ENCODE data around the gene FMNL2. TPM values are rescaled to one million over a fixed set of nuclear protein-coding genes. Genes with fewer than 3 reads are reported as not detected.
A peak's percentile ranks its signal among the peaks of the same experiment; 100 is the strongest.

Gene FMNL2
- total RNA-seq, 1 experiment from 2014 or later = 29.0 TPM

GRCh38 chr2:152336854-152337510 is 2.0 kb downstream of the FMNL2 start:
- Histone ChIP-seq H3K4me1 (replicated peaks; ENCODE audit: insufficient read depth) (peaks cover 29% of the 10 kb centered on the region), H3K36me3 (ENCODE audit: low read depth) (no peaks in the 10 kb centered on the region), H3K79me2 (ENCODE audit: low read depth) (peaks cover 66% of the 10 kb centered on the region), H3K4me2 (peak overlapping the region; percentile 94), H3K27me3 (ENCODE audit: insufficient read depth, low read depth) (no peaks in the 10 kb centered on the region), H3K27ac (peak overlapping the region; percentile 35), H3K4me3 (peak overlapping the region; percentile 94), H2AFZ (peak overlapping the region; percentile 97), H3K9me2 (ENCODE audit: insufficient read depth) (no peaks in the 10 kb centered on the region), H3F3A (ENCODE audit: insufficient read depth, low read depth) (0 out of 2 replicates have a peak, but pooled peaks cover 4% of the 10 kb centered on the region), H3K9me3 (ENCODE audit: insufficient read depth, low read depth) (no peaks in the 10 kb centered on the region), H4K20me1 (ENCODE audit: insufficient read depth) (0 out of 2 replicates have a peak, but pooled peaks cover 10% of the 10 kb centered on the region)
- ChIA-PET POLR2A (ENCODE audit: unreplicated experiment) (interaction anchor here (1.1 kb wide), 1 partner anchor 78 kb away, joined by 4 read pairs; no protein-coding TSS in a partner anchor), CTCF (interaction anchor here (0.5 kb wide), 1 partner anchor 721 kb away, joined by 3 read pairs; no protein-coding TSS in a partner anchor)
- intact Hi-C loops (cut with micrococcal nuclease; ENCODE audit: unreplicated experiment) = loop anchor here (5.0 kb wide), 4 partner anchors 70 to 290 kb away; no protein-coding TSS in a partner anchor
- TF ChIP-seq CTCF (conservative IDR thresholded peaks at IDR 0.05) (no peak), EZH2 (IDR thresholded peaks at IDR 0.05; ENCODE audit: low read depth) (no peak)
- TSS peak; percentile 24 for BruUV-seq (replicated peaks)
- peak in 1 of 2 experiments; percentile 2 for DNase-seq

DNA sequence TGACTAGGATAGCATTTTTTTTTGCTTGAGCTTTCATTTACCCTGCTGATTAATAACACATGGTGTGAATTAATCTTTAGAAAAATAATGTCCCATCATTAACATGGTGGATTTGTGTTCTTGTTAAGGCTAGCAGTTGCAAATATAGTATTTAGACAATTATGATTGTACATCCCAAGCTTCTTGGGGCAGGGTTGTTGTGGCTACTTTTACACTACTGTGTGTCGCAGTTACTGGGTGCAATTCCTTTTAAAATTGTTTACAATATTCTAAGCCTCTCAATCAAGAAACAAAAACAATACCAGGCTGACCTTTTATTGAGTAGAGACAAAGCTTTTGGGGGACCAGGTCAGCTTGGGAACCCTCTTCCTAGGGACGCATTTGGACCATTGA is 2.5 kb downstream of the FMNL2 start:
- DNase-seq = no peak
- ChIA-PET POLR2A (ENCODE audit: unreplicated experiment) (no interaction called here), CTCF (interaction anchor here (0.5 kb wide), 1 partner anchor 721 kb away, joined by 3 read pairs; no protein-coding TSS in a partner anchor)
- Histone ChIP-seq H3K27ac (no peak overlapping the region), H3K9me2 (ENCODE audit: insufficient read depth) (no peaks in the 10 kb centered on the region), H3K4me1 (replicated peaks; ENCODE audit: insufficient read depth) (peaks cover 29% of the 10 kb centered on the region), H3K36me3 (ENCODE audit: low read depth) (no peaks in the 10 kb centered on the region), H3K4me3 (peak overlapping the region; percentile 94), H4K20me1 (ENCODE audit: insufficient read depth) (0 out of 2 replicates have a peak, but pooled peaks cover 10% of the 10 kb centered on the region), H3K27me3 (ENCODE audit: insufficient read depth, low read depth) (no peaks in the 10 kb centered on the region), H3K9me3 (ENCODE audit: insufficient read depth, low read depth) (no peaks in the 10 kb centered on the region), H3K4me2 (peak overlapping the region; percentile 94), H3K79me2 (ENCODE audit: low read depth) (peaks cover 72% of the 10 kb centered on the region), H3F3A (ENCODE audit: insufficient read depth, low read depth) (0 out of 2 replicates have a peak, but pooled peaks cover 4% of the 10 kb centered on the region), H2AFZ (no peak overlapping the region)
- BruUV-seq (replicated peaks) = no TSS peak
- intact Hi-C loops (cut with micrococcal nuclease; ENCODE audit: unreplicated experiment) = loop anchor here (5.0 kb wide), 4 partner anchors 70 to 290 kb away; no protein-coding TSS in a partner anchor
- TF ChIP-seq EZH2 (IDR thresholded peaks at IDR 0.05; ENCODE audit: low read depth) (no peak), CTCF (conservative IDR thresholded peaks at IDR 0.05) (no peak)

DNA sequence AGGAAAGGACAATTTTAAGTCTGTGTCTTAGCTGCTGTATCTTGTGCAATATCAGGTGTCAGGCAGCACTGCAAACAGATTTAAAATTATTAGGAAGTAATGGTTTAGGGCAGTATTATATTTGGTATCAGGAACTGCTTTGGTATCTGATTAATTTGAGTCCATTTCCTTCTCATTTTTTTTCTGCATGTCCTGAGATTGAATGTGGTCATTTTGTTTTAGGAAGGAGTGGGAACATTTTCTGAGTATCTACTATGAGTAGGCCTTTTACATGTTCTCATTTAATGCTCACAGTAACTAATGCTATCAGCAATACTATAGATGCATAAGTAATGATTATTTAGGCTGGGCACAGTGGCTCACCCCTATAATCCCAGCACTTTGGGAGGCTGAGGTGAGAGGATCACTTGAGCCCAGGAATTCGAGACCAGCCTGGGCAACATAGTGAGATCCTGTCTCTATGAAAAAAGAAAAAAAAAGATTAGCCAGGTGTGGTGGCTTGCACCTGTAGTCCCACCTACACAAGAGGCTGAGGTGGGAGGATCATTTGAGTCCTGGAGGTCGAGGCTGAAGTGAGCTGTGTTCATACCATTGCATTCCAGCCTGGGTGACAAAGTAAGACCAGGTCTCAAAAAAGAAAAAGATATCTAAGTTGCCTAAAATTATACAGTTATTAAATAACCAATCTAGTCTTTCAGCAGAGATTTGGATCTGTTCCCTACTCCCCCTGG is 4.7 kb downstream of the FMNL2 start:
- peaks cover 4% of the 10 kb centered on the region; the same call in 1 of the 2 replicates for H3F3A ChIP-seq (ENCODE audit: insufficient read depth, low read depth)
- H4K20me1 ChIP-seq (ENCODE audit: insufficient read depth) = 0 out of 2 replicates have a peak, but pooled peaks cover 10% of the 10 kb centered on the region
- no TSS peak for BruUV-seq (replicated peaks)
- H3K9me2 ChIP-seq (ENCODE audit: insufficient read depth) = 0 out of 2 replicates have a peak, but pooled peaks cover under 1% of the 10 kb centered on the region
- H3K9me3 ChIP-seq (ENCODE audit: insufficient read depth, low read depth) = no peaks in the 10 kb centered on the region
- H3K4me2 ChIP-seq = peak overlapping the region; percentile 21; the same call in 1 of the 2 replicates
- ChIA-PET POLR2A (ENCODE audit: unreplicated experiment) (no interaction called here), CTCF (no interaction called here)
- no peaks in the 10 kb centered on the region for H3K27me3 ChIP-seq (ENCODE audit: insufficient read depth, low read depth)
- peaks cover 34% of the 10 kb centered on the region for H3K4me1 ChIP-seq (replicated peaks; ENCODE audit: insufficient read depth)
- TF ChIP-seq EZH2 (IDR thresholded peaks at IDR 0.05; ENCODE audit: low read depth) (no peak), CTCF (conservative IDR thresholded peaks at IDR 0.05) (no peak)
- H3K27ac ChIP-seq = no peak overlapping the region
- H2AFZ ChIP-seq = no peak overlapping the region
- intact Hi-C loops (cut with micrococcal nuclease; ENCODE audit: unreplicated experiment) = loop anchor here (5.0 kb wide), 4 partner anchors 68 to 288 kb away; no protein-coding TSS in a partner anchor
- H3K4me3 ChIP-seq = no peak overlapping the region
- no peak for DNase-seq
- no peaks in the 10 kb centered on the region for H3K36me3 ChIP-seq (ENCODE audit: low read depth)
- H3K79me2 ChIP-seq (ENCODE audit: low read depth) = peaks cover 91% of the 10 kb centered on the region

Data from PC-9 (cell line).